Dermis microvascular lymphatic vessel endothelial cell (primary cell): ENCODE measurements around the gene ADK. TPM values are rescaled to one million over a fixed set of nuclear protein-coding genes. Genes with fewer than 3 reads are reported as not detected.
A peak's percentile ranks its signal among the peaks of the same experiment; 100 is the strongest.

Source experiments
- DNase-seq, 2 donors: peaks; one replicate each; pipeline versions ENCODE4 v3.0.0 to v3.0.0-alpha.2; 2010; ENCODE audit warnings: low read depth in 2 of 2
- total RNA-seq: library from RNA; depleted of rRNA; stranded (reverse); fragments of >200 nt; gene quantifications from 2 replicates; pipeline ENCODE4 v1.2.1, GENCODE V29; 2014

Gene ADK
- total RNA-seq, 1 donor from 2014 or later, result 19.0 TPM

- no peak for DNase-seq
Observed at GRCh38 chr10:74593470-74593869, 442.4 kb downstream of the ADK start.

DNA sequence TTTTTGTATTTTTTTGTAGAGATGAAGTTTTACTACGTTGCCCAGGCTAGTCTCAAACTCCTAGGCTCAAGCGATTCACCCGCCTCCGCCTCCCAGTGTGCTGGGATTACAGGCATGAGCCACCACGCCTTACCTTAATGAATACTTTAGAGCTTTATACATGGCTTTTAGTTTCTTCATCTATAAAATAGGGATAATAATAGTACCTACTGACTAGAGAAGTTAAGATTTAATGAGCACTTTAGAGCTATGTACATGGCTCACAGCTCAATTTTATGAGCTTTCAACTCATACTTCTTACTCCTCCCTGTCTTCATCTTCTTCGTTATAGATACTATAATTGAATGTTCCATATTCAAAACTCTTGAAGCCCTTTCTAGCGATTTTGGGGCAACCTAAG is 445.7 kb downstream of the ADK start:
- DNase-seq, result no peak

GRCh38 chr10:74598891-74599566 is 448.0 kb downstream of the ADK start:
- DNase-seq, result no peak

- DNase-seq, result no peak
Observed at GRCh38 chr10:74599672-74600071, 448.7 kb downstream of the ADK start.

DNA sequence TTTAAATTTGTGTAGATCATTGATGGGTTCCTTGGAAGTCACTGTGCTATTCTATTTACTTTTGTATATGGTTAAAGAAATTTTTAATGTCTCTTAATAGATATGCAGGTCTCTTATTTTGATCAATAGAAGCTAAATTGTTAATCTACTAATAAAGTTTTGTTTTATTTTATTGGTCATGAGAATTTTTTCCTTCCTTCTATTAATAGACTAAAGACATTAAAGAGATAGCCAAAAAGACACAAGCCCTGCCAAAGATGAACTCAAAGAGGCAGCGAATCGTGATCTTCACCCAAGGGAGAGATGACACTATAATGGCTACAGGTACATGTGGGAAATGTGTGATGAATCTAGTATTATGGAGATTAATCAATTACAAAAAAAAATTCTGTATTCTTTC is 449.1 kb downstream of the ADK start:
- DNase-seq, result no peak

GRCh38 chr10:74602576-74602975 is 451.6 kb downstream of the ADK start:
- no peak for DNase-seq

GRCh38 chr10:74610299-74610698 is 459.3 kb downstream of the ADK start:
- DNase-seq, result no peak

DNA sequence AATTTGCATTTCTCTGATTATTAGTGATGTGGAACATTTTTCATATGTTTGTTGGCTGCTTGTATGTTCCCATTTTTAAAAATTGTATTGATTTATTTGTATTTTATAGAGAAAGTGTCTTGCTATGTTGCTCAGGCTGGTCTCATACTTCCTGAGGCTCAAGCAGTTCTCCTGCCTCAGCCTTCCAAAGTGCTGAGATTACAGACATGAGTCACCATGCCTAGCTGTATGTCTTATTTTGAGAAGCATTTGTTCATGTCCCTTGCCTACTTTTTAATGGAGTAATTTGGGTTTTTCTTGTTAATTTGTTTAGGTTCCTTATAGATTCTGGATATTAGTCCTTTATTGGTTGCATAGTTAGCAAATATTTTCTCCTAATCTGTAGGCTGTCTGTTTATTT is 461.2 kb downstream of the ADK start:
- no peak for DNase-seq

DNA sequence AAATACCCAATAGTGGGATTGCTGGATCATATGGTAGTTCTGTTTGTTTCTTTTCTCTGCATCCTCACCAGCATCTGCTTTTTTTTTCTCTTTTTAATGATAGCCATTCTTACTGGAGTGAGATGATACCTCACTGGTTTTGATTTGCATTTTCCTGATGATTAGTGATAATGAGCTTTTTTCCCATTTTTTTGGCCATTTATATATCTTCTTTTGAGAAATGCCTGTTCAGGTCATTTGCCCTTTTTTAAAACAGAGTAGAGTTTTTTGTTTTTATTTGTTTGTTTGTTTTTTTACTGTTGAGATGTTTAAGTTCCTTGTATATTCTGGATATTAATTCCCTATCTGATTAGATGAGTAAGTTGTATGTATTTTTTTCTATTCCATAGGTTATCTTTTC is 469.6 kb downstream of the ADK start:
- DNase-seq, result no peak

- DNase-seq, result no peak
Observed at GRCh38 chr10:74623786-74624185, 472.8 kb downstream of the ADK start.

GRCh38 chr10:74624501-74624900 is 473.5 kb downstream of the ADK start:
- DNase-seq, result no peak

GRCh38 chr10:74628136-74628535 is 477.1 kb downstream of the ADK start:
- peak in 1 of 2 donors; percentile 59 for DNase-seq

DNA sequence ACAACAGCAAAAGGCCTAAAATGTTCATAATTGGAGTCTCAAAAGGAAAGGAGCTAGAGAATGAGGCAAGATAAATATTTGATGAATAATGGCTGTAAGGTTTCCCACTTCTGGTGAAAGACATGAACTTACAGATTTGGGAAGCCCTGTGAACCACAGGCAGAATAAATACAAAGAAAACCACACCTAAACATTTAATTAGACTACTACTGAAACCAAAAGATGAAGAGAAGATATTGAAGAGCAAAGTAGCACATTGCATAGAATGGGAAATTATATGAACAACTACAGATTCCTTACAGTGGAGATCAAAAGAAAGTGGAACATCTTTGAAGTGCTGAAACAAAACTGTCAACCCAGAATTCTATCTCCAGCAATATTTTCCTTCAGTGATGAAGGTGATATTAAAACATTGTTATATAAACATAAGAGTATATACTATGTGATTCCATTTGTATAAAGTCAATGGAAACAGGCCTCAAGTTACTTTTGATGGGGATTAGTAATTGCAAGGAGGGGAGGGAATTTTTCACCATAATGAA is 484.0 kb downstream of the ADK start:
- no peak for DNase-seq

DNA sequence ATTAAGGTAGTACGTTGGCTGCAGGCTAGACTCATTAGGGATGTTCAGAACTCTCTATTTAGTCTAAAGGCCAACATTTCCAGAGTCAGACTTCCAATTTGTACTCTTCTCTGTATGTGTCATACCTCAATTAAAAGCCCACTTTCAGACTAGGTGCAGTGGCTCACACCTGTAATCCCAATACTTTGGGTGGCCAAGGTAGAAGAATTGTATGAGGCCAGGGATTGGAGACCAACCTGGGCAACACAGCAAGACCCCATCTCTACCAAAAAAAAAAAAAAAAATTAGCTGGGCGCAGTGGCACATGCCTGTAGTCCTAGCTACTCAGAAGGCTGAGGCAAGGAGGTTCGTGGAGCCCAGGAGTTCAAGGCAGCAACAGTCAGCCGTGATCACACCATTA is 484.6 kb downstream of the ADK start:
- no peak for DNase-seq

- DNase-seq, result peak in 1 of 2 donors; percentile 1
Observed at GRCh38 chr10:74637685-74638084, 486.7 kb downstream of the ADK start.

- DNase-seq, result no peak
Observed at GRCh38 chr10:74640134-74640921, 489.3 kb downstream of the ADK start.

DNA sequence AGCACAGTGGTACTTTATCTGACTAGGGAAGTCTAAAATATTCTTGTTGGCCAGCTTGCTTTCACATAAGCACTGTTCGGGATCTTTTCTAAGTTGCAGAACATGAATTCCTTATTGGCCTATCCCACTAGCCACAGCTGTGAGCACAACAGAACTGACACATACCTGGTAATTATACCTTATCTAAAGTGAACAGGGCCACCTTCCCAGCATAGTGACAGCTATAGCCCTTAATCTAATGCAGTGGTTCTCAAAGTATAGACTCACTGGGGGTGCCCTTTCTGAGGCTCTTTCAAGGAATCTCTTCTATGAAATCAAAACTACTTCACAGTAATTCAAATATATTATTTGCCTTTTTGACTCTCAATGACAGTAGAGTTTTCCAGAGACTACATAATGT is 490.6 kb downstream of the ADK start:
- no peak for DNase-seq

GRCh38 chr10:74642901-74643595 is 492.0 kb downstream of the ADK start:
- DNase-seq, result no peak

- DNase-seq, result no peak
Observed at GRCh38 chr10:74643596-74643975, 492.6 kb downstream of the ADK start.

- DNase-seq, result no peak
Observed at GRCh38 chr10:74644738-74645137, 493.7 kb downstream of the ADK start.

DNA sequence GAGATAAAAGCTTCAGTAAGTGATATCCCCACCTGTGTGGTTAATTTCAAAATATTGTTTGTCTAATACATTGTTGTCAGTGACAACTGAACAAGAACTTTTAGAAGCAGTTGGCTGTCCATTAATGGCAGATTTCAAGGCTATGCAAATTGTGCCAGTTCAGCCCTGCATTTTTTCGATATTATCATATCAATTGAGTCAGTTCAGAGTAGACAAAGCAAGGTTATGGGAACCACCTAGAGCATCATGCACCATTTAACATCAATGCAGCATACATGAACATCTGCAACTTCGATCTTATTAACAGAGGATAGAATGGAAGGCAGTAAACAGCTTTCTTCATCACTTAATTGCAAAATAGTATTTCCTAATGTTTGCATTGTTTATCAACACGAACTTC is 494.7 kb downstream of the ADK start:
- DNase-seq, result no peak

- no peak for DNase-seq
Observed at GRCh38 chr10:74650613-74651012, 499.6 kb downstream of the ADK start.
